ENCODE measurements around the gene TPX2.
"Not testable (repeated sequence)": the region's sequence is repeated elsewhere in the genome, so short reads cannot be mapped to it uniquely, and the experiment has no call there.

Gene TPX2

DNA sequence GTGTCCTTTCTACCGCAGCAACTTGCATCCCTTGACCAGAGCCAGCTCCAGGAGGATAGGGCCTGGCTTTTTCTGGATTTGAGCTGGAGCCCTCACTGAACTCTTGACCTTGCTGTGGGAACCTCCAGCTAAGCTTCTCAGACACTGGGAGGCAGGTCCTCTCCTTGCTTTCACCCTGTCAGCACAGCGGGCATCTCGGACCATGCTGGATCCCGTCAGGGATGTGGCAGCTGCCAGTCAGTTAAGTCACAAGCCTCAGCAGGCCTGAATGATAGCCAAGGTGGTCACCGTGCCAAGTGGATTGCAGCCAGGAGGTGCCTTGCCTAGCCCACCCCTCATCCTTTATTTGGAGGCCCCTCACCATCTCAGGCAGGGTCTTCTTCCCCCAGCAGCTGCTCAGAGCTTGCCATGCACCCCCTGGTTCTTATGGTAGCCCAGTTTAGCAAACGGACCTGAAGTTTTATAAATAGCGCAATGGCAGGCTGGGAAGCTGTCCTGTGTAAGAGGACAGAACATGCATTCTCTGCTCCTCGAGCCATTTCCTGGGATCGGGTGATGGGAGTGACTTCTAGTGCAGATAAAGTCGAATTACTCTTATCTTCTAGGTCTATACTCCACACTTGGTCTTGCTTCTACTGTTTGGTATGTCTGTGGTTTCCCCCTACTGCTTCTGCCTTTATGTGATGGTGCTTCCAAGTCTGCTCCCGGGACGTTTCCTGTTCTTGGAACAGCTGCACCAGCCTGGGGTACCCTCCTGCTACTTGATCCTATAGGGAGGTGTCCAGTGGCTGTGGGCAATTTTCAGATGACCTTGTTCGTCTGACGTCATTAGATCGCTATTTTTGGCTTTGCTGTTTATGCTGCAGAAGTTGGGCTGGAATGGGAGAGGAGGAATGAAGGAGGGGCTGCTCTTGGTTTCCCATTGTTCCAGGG lies 73.0 kb downstream of the TPX2 start:
- Histone ChIP-seq H3K27me3 (ENCODE audit: control insufficient read depth, insufficient read depth, low read length) (no peaks in the 10 kb centered on the region), H3K9me3 (ENCODE audit: control insufficient read depth, low read depth, low read length) (no peaks in the 10 kb centered on the region), H3K36me3 (ENCODE audit: control insufficient read depth, low read depth, low read length) (no peaks in the 10 kb centered on the region), H3K27ac (ENCODE audit: low read length) (no peak overlapping the region), H3K4me3 (ENCODE audit: low read length) (no peak overlapping the region), H3K9ac (ENCODE audit: low read length) (no peak overlapping the region), H3K4me1 (ENCODE audit: control insufficient read depth, low read depth, low read length) (no peaks in the 10 kb centered on the region)

DNA sequence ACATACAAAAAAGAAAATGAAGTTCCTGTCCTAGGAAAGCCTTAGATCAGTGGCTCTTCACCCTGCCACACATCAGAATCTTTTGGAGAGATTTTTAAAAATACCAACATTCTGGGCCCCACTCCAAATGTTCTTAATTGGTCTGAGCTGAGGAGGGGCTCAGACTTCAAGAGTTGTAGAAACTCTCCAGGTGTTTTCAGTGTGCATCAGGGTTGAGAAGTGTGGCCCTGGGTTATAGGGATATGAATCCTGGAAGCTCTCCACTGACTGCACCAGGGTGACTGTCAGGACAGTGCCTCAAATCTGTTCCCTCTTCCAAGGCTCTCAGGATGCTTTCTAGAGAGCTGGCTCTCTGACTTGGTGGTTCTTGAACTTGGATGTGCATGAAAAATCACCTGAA lies 74.5 kb downstream of the TPX2 start:
- Histone ChIP-seq H3K4me1 (ENCODE audit: control insufficient read depth, low read depth, low read length) (no peaks in the 10 kb centered on the region), H3K27ac (ENCODE audit: low read length) (no peak overlapping the region), H3K4me3 (ENCODE audit: low read length) (no peak overlapping the region), H3K9ac (ENCODE audit: low read length) (no peak overlapping the region), H3K9me3 (ENCODE audit: control insufficient read depth, low read depth, low read length) (no peaks in the 10 kb centered on the region), H3K36me3 (ENCODE audit: control insufficient read depth, low read depth, low read length) (no peaks in the 10 kb centered on the region), H3K27me3 (ENCODE audit: control insufficient read depth, insufficient read depth, low read length) (no peaks in the 10 kb centered on the region)

- not testable (repeated sequence) for H3K27ac ChIP-seq (ENCODE audit: low read length); H3K9me3 ChIP-seq (ENCODE audit: control insufficient read depth, low read depth, low read length); H3K4me1 ChIP-seq (ENCODE audit: control insufficient read depth, low read depth, low read length); H3K4me3 ChIP-seq (ENCODE audit: low read length); H3K9ac ChIP-seq (ENCODE audit: low read length); H3K27me3 ChIP-seq (ENCODE audit: control insufficient read depth, insufficient read depth, low read length); H3K36me3 ChIP-seq (ENCODE audit: control insufficient read depth, low read depth, low read length)
Measured at GRCh38 chr20:31814142-31814541, 75.1 kb downstream of the TPX2 start.

DNA sequence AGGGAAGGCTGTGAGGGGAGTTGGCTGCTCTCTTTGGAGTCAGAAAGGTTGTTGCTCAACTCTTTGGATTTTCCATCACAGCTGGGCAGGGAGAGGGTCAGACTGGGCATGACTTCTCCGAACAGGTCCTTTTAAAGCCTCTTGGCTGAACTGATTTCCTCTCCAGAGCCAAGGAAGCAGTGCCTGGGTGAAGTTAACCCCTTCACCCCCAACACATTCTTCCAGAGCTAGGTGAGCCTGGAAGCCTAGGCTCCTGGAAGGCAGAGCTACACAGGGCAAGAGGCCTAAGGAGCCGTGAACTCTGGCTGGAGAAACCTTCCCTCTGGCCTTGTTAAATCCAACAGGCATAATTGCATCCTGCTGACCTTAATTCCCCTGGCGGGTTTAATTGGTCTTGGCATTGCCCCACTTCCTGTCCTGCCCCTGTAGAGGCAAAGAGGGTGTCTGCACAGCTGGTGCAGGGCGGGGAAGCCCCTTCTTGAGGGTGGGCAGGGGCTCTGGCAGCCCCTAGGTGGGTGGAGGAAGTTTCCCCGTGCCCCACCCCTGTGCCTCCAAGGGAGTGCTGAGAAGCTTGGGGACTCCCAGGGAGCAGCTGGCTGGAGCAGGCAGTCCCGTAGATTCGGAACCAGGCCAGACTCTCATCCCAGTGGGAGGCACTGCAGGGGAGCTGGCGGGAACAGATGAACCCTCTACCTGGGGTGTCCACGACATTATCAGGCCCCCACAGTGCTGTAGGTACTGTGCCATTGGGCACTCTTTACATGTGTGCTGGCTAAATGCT lies 76.5 kb downstream of the TPX2 start:
- Histone ChIP-seq H3K36me3 (ENCODE audit: control insufficient read depth, low read depth, low read length) (no peaks in the 10 kb centered on the region), H3K4me3 (ENCODE audit: low read length) (no peak overlapping the region), H3K9me3 (ENCODE audit: control insufficient read depth, low read depth, low read length) (no peaks in the 10 kb centered on the region), H3K27ac (ENCODE audit: low read length) (no peak overlapping the region), H3K4me1 (ENCODE audit: control insufficient read depth, low read depth, low read length) (no peaks in the 10 kb centered on the region), H3K27me3 (ENCODE audit: control insufficient read depth, insufficient read depth, low read length) (no peaks in the 10 kb centered on the region), H3K9ac (ENCODE audit: low read length) (no peak overlapping the region)

GRCh38 chr20:31816221-31816620 lies 77.1 kb downstream of the TPX2 start:
- H3K4me3 ChIP-seq (ENCODE audit: low read length): no peak overlapping the region
- no peaks in the 10 kb centered on the region for H3K27me3 ChIP-seq (ENCODE audit: control insufficient read depth, insufficient read depth, low read length)
- H3K9ac ChIP-seq (ENCODE audit: low read length): no peak overlapping the region
- H3K27ac ChIP-seq (ENCODE audit: low read length): no peak overlapping the region
- no peaks in the 10 kb centered on the region for H3K36me3 ChIP-seq (ENCODE audit: control insufficient read depth, low read depth, low read length)
- no peaks in the 10 kb centered on the region for H3K4me1 ChIP-seq (ENCODE audit: control insufficient read depth, low read depth, low read length)
- no peaks in the 10 kb centered on the region for H3K9me3 ChIP-seq (ENCODE audit: control insufficient read depth, low read depth, low read length)

GRCh38 chr20:31817461-31817860 lies 78.4 kb downstream of the TPX2 start:
- H3K4me3 ChIP-seq (ENCODE audit: low read length): no peak overlapping the region
- H3K27me3 ChIP-seq (ENCODE audit: control insufficient read depth, insufficient read depth, low read length): no peaks in the 10 kb centered on the region
- H3K9ac ChIP-seq (ENCODE audit: low read length): no peak overlapping the region
- H3K36me3 ChIP-seq (ENCODE audit: control insufficient read depth, low read depth, low read length): no peaks in the 10 kb centered on the region
- no peak overlapping the region for H3K27ac ChIP-seq (ENCODE audit: low read length)
- H3K4me1 ChIP-seq (ENCODE audit: control insufficient read depth, low read depth, low read length): no peaks in the 10 kb centered on the region
- no peaks in the 10 kb centered on the region for H3K9me3 ChIP-seq (ENCODE audit: control insufficient read depth, low read depth, low read length)

GRCh38 chr20:31818376-31818908 lies 79.4 kb downstream of the TPX2 start:
- H3K4me3 ChIP-seq (ENCODE audit: low read length): no peak overlapping the region

DNA sequence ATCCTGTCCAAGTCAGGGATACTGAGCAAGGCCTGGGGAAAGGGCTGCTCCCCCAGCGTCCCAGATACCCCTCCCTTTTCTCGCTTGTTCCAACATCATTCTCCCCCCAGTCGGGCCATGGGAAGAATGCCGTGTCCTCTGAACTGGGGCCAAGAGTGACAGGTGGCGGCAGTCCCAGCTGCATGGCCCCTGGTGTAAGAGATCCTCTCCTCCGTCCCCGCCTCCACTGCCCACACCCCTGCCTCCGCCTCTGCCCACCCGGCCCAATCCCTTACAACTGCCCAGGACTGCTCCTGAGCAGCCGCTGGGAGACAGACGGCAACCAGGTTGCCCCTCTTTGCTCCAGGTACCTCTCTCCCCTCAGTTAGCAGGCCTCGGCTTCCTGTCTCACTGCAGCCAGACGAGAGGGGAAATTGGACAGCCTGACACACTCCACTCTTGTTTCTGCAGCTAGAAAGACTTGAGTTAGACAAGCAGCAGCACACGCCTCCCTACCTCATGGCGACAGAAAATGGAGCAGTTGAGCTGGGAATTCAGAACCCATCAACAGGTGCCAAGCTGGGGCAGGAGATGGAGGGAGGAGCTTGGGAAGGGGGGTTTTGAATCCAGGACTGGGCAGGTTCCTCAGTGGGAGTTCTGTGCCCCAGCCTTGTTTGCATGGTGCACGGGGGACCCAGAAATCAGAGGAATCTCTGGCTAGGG lies 80.1 kb downstream of the TPX2 start, which contains the start of gene MYLK2:
Gene MYLK2, plus strand, starts transcription at position 274 of the 702 bp plus-strand sequence. Its CDS starts 225 bp downstream, at position 499.
- no peak within 1 kb of the TSS for H3K9ac ChIP-seq (ENCODE audit: low read length)
- H3K36me3 ChIP-seq (ENCODE audit: control insufficient read depth, low read depth, low read length): no peaks in the 10 kb centered on the region
- no peak within 1 kb of the TSS for H3K4me3 ChIP-seq (ENCODE audit: low read length)
- no peaks in the 10 kb centered on the region for H3K9me3 ChIP-seq (ENCODE audit: control insufficient read depth, low read depth, low read length)
- H3K27me3 ChIP-seq (ENCODE audit: control insufficient read depth, insufficient read depth, low read length): no peaks in the 10 kb centered on the region
- peaks cover 3% of the 10 kb centered on the region for H3K4me1 ChIP-seq (ENCODE audit: control insufficient read depth, low read depth, low read length)
- no peak within 1 kb of the TSS for H3K27ac ChIP-seq (ENCODE audit: low read length)

More at GRCh38 chr20:31818376-31818908, 79.4 kb downstream of the TPX2 start:
- Histone ChIP-seq H3K9ac (ENCODE audit: low read length) (no peak overlapping the region), H3K4me1 (ENCODE audit: control insufficient read depth, low read depth, low read length) (peaks cover 3% of the 10 kb centered on the region), H3K36me3 (ENCODE audit: control insufficient read depth, low read depth, low read length) (no peaks in the 10 kb centered on the region), H3K9me3 (ENCODE audit: control insufficient read depth, low read depth, low read length) (no peaks in the 10 kb centered on the region), H3K27me3 (ENCODE audit: control insufficient read depth, insufficient read depth, low read length) (no peaks in the 10 kb centered on the region), H3K27ac (ENCODE audit: low read length) (no peak overlapping the region)

DNA sequence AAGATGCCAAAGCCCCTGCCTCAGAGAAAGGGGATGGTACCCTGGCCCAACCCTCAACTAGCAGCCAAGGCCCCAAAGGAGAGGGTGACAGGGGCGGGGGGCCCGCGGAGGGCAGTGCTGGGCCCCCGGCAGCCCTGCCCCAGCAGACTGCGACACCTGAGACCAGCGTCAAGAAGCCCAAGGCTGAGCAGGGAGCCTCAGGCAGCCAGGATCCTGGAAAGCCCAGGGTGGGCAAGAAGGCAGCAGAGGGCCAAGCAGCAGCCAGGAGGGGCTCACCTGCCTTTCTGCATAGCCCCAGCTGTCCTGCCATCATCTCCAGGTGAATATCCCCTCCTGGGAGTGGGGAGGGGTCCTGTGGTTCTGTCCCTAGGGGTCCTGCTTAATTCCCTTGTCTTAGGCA lies 81.1 kb downstream of the TPX2 start:
- Histone ChIP-seq H3K36me3 (ENCODE audit: control insufficient read depth, low read depth, low read length) (no peaks in the 10 kb centered on the region), H3K9ac (ENCODE audit: low read length) (no peak overlapping the region), H3K4me3 (ENCODE audit: low read length) (no peak overlapping the region), H3K9me3 (ENCODE audit: control insufficient read depth, low read depth, low read length) (no peaks in the 10 kb centered on the region), H3K27ac (ENCODE audit: low read length) (no peak overlapping the region), H3K4me1 (ENCODE audit: control insufficient read depth, low read depth, low read length) (peaks cover 3% of the 10 kb centered on the region), H3K27me3 (ENCODE audit: control insufficient read depth, insufficient read depth, low read length) (no peaks in the 10 kb centered on the region)

GRCh38 chr20:31821427-31821826 lies 82.3 kb downstream of the TPX2 start:
- Histone ChIP-seq H3K9me3 (ENCODE audit: control insufficient read depth, low read depth, low read length) (no peaks in the 10 kb centered on the region), H3K4me3 (ENCODE audit: low read length) (no peak overlapping the region), H3K4me1 (ENCODE audit: control insufficient read depth, low read depth, low read length) (peaks cover 3% of the 10 kb centered on the region), H3K27me3 (ENCODE audit: control insufficient read depth, insufficient read depth, low read length) (no peaks in the 10 kb centered on the region), H3K9ac (ENCODE audit: low read length) (no peak overlapping the region), H3K36me3 (ENCODE audit: control insufficient read depth, low read depth, low read length) (no peaks in the 10 kb centered on the region), H3K27ac (ENCODE audit: low read length) (no peak overlapping the region)
